ENCODE data around the gene BFAR. TPM values are rescaled to one million over a fixed set of nuclear protein-coding genes. Genes with fewer than 3 reads are reported as not detected.

Gene BFAR
- total and polyA plus RNA-seq, 9 of the 15 experiments (the other 6 are each of a cell fraction or from before 2014, with no cell fraction given) = 45.0 to 82.6 (median 60.4) TPM

GRCh38 chr16:14629919-14630619 lies 2.7 kb upstream of the BFAR start, which contains the start of gene PARN (continued):
- TF ChIP-seq SOX6 (IDR thresholded peaks at IDR 0.05) = no peak; the same call in 1 of the 2 replicates
- no peak for TF ChIP-seq ZNF592 (IDR thresholded peaks at IDR 0.05)
- no peak for TF ChIP-seq CEBPZ (IDR thresholded peaks at IDR 0.05; ENCODE audit: borderline replicate concordance, low read depth, low read length)
- no peak for TF ChIP-seq FOXJ2 (tag; IDR thresholded peaks at IDR 0.05)
- no peak for TF ChIP-seq SP2 (IDR thresholded peaks at IDR 0.05; ENCODE audit: extremely low read depth, low read depth, low read length, poor library complexity, severe bottlenecking)
- TF ChIP-seq GABPB1 (CRISPR knock-in tag; IDR thresholded peaks at IDR 0.05) = peak; percentile 92
- TF ChIP-seq RNF2 (IDR thresholded peaks at IDR 0.05) = peak; percentile 15; the same call in 1 of the 2 replicates
- peak; percentile 85; the same call in 1 of the 2 replicates for TF ChIP-seq GTF2F1 (IDR thresholded peaks at IDR 0.05; ENCODE audit: low read depth, low read length)
- TF ChIP-seq ZNF583 (CRISPR knock-in tag; IDR thresholded peaks at IDR 0.05) = no peak
- no peak for TF ChIP-seq ZNF512 (tag; IDR thresholded peaks at IDR 0.05)
- TF ChIP-seq ZBTB9 (CRISPR knock-in tag; IDR thresholded peaks at IDR 0.05) = no peak; the same call in 1 of the 2 replicates

All from K562 (cell line).